SK-N-SH treated with all-trans-retinoic acid at 6 μM for 48 hours (cell line): Measurements from ENCODE around the gene KRTAP1-5.

Source experiments
- CREB5 ChIP-seq: fragments of 250-450 bp; sonication (Bioruptor Pico); IDR thresholded peaks from 2 replicates; pipeline ENCODE4 v1.5.1; 2020; ENCODE audit warnings: low read depth, mild to moderate bottlenecking, moderate library complexity
- ISL1 ChIP-seq: fragments of 250-450 bp; sonication (Bioruptor Pico); IDR thresholded peaks from 2 replicates; pipeline ENCODE4 v2.1.2; 2022; ENCODE audit warnings: mild to moderate bottlenecking, moderate library complexity
- RARB ChIP-seq: fragments of 250-450 bp; sonication (Bioruptor Pico); IDR thresholded peaks from 2 replicates; pipeline ENCODE4 v1.8.0; 2021; ENCODE audit warnings: mild to moderate bottlenecking, moderate library complexity
- SNAI2 ChIP-seq: fragments of 250-450 bp; sonication (Bioruptor Pico); IDR thresholded peaks from 2 replicates; pipeline ENCODE4 v1.5.0; 2020; ENCODE audit warnings: mild to moderate bottlenecking, moderate library complexity
- TOX ChIP-seq: fragments of 250-450 bp; sonication (Bioruptor Pico); IDR thresholded peaks from 2 replicates; pipeline ENCODE4 v1.8.0; 2021; ENCODE audit warnings: mild to moderate bottlenecking, moderate library complexity, borderline replicate concordance
- ZC3H10 ChIP-seq: fragments of 250-450 bp; sonication (Bioruptor Pico); IDR thresholded peaks from 2 replicates; pipeline ENCODE4 v1.5.1; 2021; ENCODE audit warnings: mild to moderate bottlenecking, moderate library complexity
- ZFP3 ChIP-seq: fragments of 250-450 bp; sonication (Bioruptor Pico); IDR thresholded peaks from 2 replicates; pipeline ENCODE4 v1.5.0; 2020; ENCODE audit warnings: mild to moderate bottlenecking, moderate library complexity
- ZFP30 ChIP-seq: fragments of 450-650 bp; formaldehyde crosslinking; IDR thresholded peaks from 2 replicates; pipeline ENCODE4 v1.5.0; 2022; ENCODE audit warnings: mild to moderate bottlenecking, moderate library complexity
- ZNF70 ChIP-seq: fragments of 450-650 bp; formaldehyde crosslinking; IDR thresholded peaks from 2 replicates; pipeline ENCODE4 v1.5.0; 2020; ENCODE audit warnings: mild to moderate bottlenecking, moderate library complexity
- ZNF8 ChIP-seq: fragments of 450-650 bp; formaldehyde crosslinking; IDR thresholded peaks from 2 replicates; pipeline ENCODE4 v1.5.0; 2020; ENCODE audit warnings: mild to moderate bottlenecking, moderate library complexity
- TF ChIP-seq, protein P1 (sequence below): fragments of 250-450 bp; sonication (Bioruptor Pico); IDR thresholded peaks from 2 replicates; pipeline ENCODE4 v1.5.0; 2020; ENCODE audit warnings: mild to moderate bottlenecking, moderate library complexity
- TF ChIP-seq, protein P2 (sequence below): fragments of 250-450 bp; sonication (Bioruptor Pico); IDR thresholded peaks from 2 replicates; pipeline ENCODE4 v1.8.0; 2020; ENCODE audit warnings: mild to moderate bottlenecking, moderate library complexity, borderline replicate concordance

- no peak for TF ChIP-seq RARB
- TF ChIP-seq, protein P1, sequence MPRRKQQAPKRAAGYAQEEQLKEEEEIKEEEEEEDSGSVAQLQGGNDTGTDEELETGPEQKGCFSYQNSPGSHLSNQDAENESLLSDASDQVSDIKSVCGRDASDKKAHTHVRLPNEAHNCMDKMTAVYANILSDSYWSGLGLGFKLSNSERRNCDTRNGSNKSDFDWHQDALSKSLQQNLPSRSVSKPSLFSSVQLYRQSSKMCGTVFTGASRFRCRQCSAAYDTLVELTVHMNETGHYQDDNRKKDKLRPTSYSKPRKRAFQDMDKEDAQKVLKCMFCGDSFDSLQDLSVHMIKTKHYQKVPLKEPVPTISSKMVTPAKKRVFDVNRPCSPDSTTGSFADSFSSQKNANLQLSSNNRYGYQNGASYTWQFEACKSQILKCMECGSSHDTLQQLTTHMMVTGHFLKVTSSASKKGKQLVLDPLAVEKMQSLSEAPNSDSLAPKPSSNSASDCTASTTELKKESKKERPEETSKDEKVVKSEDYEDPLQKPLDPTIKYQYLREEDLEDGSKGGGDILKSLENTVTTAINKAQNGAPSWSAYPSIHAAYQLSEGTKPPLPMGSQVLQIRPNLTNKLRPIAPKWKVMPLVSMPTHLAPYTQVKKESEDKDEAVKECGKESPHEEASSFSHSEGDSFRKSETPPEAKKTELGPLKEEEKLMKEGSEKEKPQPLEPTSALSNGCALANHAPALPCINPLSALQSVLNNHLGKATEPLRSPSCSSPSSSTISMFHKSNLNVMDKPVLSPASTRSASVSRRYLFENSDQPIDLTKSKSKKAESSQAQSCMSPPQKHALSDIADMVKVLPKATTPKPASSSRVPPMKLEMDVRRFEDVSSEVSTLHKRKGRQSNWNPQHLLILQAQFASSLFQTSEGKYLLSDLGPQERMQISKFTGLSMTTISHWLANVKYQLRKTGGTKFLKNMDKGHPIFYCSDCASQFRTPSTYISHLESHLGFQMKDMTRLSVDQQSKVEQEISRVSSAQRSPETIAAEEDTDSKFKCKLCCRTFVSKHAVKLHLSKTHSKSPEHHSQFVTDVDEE (CRISPR knock-in tag), result no peak
- TF ChIP-seq SNAI2, result no peak
- TF ChIP-seq ZC3H10, result no peak
- TF ChIP-seq, protein P2, sequence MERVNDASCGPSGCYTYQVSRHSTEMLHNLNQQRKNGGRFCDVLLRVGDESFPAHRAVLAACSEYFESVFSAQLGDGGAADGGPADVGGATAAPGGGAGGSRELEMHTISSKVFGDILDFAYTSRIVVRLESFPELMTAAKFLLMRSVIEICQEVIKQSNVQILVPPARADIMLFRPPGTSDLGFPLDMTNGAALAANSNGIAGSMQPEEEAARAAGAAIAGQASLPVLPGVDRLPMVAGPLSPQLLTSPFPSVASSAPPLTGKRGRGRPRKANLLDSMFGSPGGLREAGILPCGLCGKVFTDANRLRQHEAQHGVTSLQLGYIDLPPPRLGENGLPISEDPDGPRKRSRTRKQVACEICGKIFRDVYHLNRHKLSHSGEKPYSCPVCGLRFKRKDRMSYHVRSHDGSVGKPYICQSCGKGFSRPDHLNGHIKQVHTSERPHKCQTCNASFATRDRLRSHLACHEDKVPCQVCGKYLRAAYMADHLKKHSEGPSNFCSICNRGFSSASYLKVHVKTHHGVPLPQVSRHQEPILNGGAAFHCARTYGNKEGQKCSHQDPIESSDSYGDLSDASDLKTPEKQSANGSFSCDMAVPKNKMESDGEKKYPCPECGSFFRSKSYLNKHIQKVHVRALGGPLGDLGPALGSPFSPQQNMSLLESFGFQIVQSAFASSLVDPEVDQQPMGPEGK (CRISPR knock-in tag), result no peak
- no peak for TF ChIP-seq ZFP3 (CRISPR knock-in tag)
- no peak for TF ChIP-seq TOX
- TF ChIP-seq ISL1 (CRISPR knock-in tag), result no peak
- TF ChIP-seq ZNF8, result no peak
- TF ChIP-seq ZFP30 (CRISPR knock-in tag), result no peak
- no peak for TF ChIP-seq CREB5
- TF ChIP-seq ZNF70, result no peak
Measured at GRCh38 chr17:41052566-41052965, 25.6 kb upstream of the KRTAP1-5 start.
